HL-60/S4 treated with retinoic acid at 250 ng/mL for 4 days and 3 days (cell line): ENCODE measurements around the gene MAP2K2.
"Not testable (repeated sequence)": the region's sequence is repeated elsewhere in the genome, so short reads cannot be mapped to it uniquely, and the experiment has no call there.

Experiments used
- in situ Hi-C: fragments of 300-500 bp; cut with MboI; formaldehyde crosslinking; loops from 2 replicates; pipeline ENCODE4 v1.7.0; 2022; ENCODE audit warnings: low sequenced_read_pairs

The MAP2K2 gene

GRCh38 chr19:4123615-4124568 lies at the start of gene MAP2K2:
Gene MAP2K2 (minus strand): TSS chr19:4124122. CDS start chr19:4123875, 247 bp downstream.
- in situ Hi-C loops = no loop called here

- in situ Hi-C loops = no loop called here
Observed at GRCh38 chr19:4172861-4173473, 49.0 kb upstream of the MAP2K2 start.

- in situ Hi-C loops = no loop called here
Observed at GRCh38 chr19:4171676-4172075, 47.8 kb upstream of the MAP2K2 start.

- in situ Hi-C loops = no loop called here
Observed at GRCh38 chr19:4164262-4164661, 40.3 kb upstream of the MAP2K2 start.

GRCh38 chr19:4161415-4162077 lies 37.6 kb upstream of the MAP2K2 start:
- in situ Hi-C loops = no loop called here

GRCh38 chr19:4157971-4158370 lies 34.0 kb upstream of the MAP2K2 start:
- in situ Hi-C loops = not testable (repeated sequence)

- in situ Hi-C loops = no loop called here
Observed at GRCh38 chr19:4157164-4157563, 33.2 kb upstream of the MAP2K2 start.

GRCh38 chr19:4154571-4155312 lies 30.8 kb upstream of the MAP2K2 start:
- in situ Hi-C loops = no loop called here

- in situ Hi-C loops = no loop called here
Observed at GRCh38 chr19:4152241-4152998, 28.5 kb upstream of the MAP2K2 start.

GRCh38 chr19:4151623-4152022 lies 27.7 kb upstream of the MAP2K2 start:
- in situ Hi-C loops = no loop called here

GRCh38 chr19:4149518-4150288 lies 25.8 kb upstream of the MAP2K2 start:
- in situ Hi-C loops = no loop called here

- in situ Hi-C loops = no loop called here
Observed at GRCh38 chr19:4144666-4145249, 20.8 kb upstream of the MAP2K2 start.

GRCh38 chr19:4142916-4143315 lies 19.0 kb upstream of the MAP2K2 start:
- in situ Hi-C loops = not testable (repeated sequence)

- in situ Hi-C loops = no loop called here
Observed at GRCh38 chr19:4140237-4140711, 16.4 kb upstream of the MAP2K2 start.

- in situ Hi-C loops = no loop called here
Observed at GRCh38 chr19:4139614-4140236, 15.8 kb upstream of the MAP2K2 start.

GRCh38 chr19:4138445-4138844 lies 14.5 kb upstream of the MAP2K2 start:
- in situ Hi-C loops = no loop called here

- in situ Hi-C loops = no loop called here
Observed at GRCh38 chr19:4136680-4137088, 12.8 kb upstream of the MAP2K2 start.

GRCh38 chr19:4135386-4135785 lies 11.5 kb upstream of the MAP2K2 start:
- in situ Hi-C loops = not testable (repeated sequence)
